IPS-NIHi11 (cell line): ENCODE results near the gene CLEC1A.
"Not testable (repeated sequence)": the region's sequence is repeated elsewhere in the genome, so short reads cannot be mapped to it uniquely, and the experiment has no call there.

Experiments
- DNase-seq: peaks from one replicate; pipeline ENCODE4 v3.0.0; 2012; ENCODE audit warnings: mixed read lengths, low spot score

CLEC1A gene

DNA sequence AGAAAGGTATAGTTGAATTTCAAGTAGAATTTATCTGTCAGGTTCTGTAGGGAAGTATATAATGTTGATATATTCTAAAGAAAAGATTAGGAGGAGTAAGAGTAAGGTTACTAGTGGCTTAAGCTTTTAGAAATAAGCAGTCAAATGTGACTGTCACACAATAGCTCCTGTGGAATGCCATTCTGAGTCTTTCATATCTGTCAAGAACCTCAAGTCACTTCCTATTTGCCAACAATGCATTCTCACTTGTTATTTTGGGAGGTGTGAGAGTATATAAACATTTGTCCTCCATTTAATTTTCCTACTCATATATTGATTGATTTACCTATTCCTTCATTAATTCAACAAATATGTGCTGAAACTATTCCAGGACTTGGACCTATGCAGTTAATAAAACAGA, 56.6 kb downstream of the CLEC1A start:
- DNase-seq: no peak

DNA sequence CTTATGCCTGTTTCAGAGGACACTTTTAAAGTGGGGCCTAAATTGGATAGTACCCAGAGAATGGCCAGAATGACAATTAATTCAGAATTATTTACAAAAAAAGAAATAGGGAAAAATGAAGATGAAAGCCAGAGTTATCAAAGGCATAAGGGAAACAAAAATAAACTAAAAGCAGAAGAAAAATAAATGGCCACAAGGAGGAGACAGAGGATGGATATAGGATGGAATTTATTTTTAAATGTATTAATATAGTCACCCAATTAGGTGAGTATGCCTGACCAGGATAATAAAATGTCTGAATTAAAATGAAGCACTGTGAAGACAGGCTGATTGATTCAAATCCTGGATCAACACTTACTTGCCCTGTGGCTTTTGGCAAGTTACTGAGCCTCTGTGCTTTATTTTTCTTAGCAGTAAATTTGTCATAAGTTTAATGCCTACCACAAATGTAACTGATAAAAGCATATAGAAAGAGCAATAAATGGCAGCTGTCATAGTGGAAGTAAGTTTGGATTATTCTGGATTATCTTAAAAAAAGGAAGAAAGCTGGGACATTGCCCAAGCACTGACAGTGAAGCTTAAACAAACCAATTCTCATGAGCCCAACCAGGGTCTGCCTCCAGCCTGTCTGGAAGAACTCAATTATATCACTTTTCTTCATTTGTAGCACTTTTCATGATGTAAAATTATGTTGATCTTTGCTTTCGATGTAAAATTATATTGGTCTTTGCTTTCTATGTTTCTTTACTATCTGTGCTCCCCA, 64.8 kb downstream of the CLEC1A start:
- DNase-seq: no peak

DNA sequence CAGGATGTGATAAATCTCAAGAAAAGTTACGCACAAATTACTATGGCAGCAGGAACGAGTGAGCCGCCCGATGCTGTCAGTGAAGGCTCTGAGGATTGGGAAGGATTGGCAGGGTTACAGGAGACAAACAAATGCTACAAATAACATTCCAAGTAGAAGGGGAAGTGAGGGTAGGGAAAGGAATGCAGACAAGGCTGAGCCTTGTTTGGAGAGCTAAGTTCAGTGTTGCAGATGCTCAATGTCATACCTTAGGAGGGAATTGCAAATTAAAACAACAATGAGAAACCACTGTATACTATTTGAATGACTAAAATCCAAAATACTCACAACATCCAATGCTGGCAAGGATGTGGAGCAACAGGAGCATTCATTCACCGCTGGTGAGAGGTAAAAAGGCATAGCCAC, 67.0 kb downstream of the CLEC1A start:
- peak; percentile 17 for DNase-seq

- DNase-seq: no peak
Observed at GRCh38 chr12:10031321-10031720, 67.5 kb downstream of the CLEC1A start.

- DNase-seq: no peak
Observed at GRCh38 chr12:10030446-10030845, 68.3 kb downstream of the CLEC1A start, which contains the start of gene CLEC9A. Gene CLEC9A (plus strand): TSS chr12:10030682. CDS start chr12:10052688, 22,006 bp downstream.

DNA sequence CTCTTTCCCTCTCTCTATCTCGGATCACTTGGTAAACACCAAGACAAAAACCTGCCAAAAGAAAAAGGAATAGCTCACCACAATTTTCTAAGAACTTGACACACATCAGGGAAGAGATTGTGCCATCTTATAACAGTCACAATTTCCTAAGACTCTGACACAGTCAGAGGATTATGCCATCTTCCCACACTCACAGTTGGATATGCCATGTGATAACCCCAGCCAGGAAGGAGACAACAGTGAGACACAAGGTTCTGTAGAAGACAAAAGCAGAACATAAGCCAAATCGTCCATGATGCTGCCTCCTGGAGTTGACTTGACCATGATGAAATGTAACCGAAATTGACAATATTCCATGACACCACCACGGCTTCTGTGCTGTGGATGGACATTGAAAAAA, 71.1 kb downstream of the CLEC1A start:
- no peak for DNase-seq

DNA sequence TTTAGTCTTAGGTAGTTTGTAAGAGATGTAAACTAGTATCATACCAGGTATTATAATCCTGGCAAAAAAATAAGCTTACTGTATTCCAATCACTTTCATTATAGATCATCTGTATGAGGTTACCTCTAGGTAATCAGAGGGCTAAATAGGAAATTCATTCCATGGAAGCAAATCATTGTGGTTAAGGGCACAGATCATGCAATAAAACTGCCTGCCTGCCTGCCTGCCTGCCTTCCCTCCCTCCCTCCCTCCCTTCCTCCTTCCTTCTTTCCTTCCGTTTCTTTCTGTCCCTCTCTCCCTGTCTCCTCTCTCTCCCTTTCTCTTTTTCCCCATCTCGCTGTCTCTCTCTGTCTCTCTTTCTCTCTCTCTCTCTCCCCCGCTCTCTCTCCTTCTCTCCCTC, 71.5 kb downstream of the CLEC1A start:
- DNase-seq: no peak

DNA sequence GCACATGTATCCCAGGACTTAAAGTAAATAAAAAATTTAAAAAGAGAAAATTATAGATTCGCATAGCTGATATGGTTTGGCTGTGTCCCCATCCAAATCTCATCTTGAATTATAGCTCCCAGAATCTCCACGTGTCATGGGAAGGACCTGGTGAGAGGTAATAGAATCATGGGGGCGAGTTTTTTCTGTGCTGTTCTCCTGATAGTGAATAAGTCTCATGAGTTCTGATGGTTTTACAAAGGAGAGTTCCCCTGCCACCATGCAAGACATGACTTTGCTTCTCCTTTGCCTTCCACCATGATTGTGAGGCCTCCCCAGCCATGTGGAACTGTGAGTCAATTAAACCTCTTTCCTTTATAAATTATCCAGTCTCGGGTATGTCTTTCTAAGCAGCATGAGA, 72.1 kb downstream of the CLEC1A start:
- not testable (repeated sequence) for DNase-seq

DNA sequence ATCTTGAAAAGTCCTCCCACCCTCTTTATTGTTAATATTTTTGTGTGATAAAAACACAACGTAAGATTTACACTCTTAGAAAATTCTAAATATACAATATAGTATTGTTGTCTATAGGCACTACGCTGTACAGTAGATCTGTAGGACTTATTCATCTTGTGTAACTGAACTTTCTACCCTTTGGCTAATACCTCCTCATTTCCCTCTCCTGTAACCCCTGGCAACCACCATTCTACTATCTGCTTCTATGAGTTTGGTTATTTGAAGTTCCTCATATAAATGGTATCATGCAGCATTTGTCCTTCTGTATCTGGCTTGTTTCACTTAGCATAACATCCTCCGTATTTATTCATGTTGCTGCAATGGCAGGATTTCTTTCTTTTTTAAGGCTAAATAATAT, 73.5 kb downstream of the CLEC1A start:
- no peak for DNase-seq

DNA sequence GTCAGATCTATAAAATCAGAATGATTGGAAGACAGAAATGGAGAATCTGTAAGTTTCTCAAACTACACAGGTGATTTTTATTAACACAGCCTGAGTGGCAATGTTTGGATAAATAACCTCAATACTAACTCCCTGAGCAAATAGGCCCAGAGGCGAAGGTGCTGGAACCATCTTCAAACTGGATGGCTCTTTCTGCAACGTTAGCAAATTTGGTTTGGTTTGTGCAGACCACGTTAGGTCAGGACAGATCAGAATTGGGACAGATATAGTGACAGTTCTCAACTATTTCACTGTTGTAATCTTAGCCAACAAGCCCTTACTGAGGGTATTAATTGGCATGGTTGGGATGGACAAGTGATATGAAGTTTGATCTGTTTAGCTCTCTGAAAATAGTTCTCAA, 77.4 kb downstream of the CLEC1A start:
- no peak for DNase-seq
